Body of pancreas (tissue), 4 donors: ENCODE data around the gene TMEM208.

Experiments used
- CTCF ChIP-seq, 7 experiments: fragments of 450-650 bp in 4 of 7; fragments of 200-600 bp in 3 of 7; sonication (generic) in 3 of 7; IDR thresholded peaks; one replicate each; pipeline ENCODE4 v1.5.1; 2016 to 2019; ENCODE audit warnings: antibody characterized with exemption in 7 of 7
- POLR2A ChIP-seq, 3 donors: fragments of 450-650 bp; IDR thresholded peaks; one replicate each; pipeline ENCODE4 v1.6.1; 2016; ENCODE audit warnings: antibody characterized with exemption in 3 of 3, mild to moderate bottlenecking in 2 of 3

- no peak for TF ChIP-seq POLR2A (IDR thresholded peaks at IDR 0.05)
- TF ChIP-seq CTCF (IDR thresholded peaks at IDR 0.05): no peak
Observed at GRCh38 chr16:67245674-67246080, 18.7 kb downstream of the TMEM208 start.
